ENCODE data around the gene CCDC93.

GRCh38 chr2:117931978-117932377 is 81.9 kb downstream of the CCDC93 start:
- TF ChIP-seq CTCF (IDR thresholded peaks at IDR 0.05; ENCODE audit: low read depth, low read length, poor library complexity, severe bottlenecking) (no peak), EZH2phosphoT487 (IDR thresholded peaks at IDR 0.05; ENCODE audit: borderline replicate concordance, low read length) (no peak)
